GM21825 (cell line): ENCODE measurements around the gene NEO1.

Experiments
- ATAC-seq: cut with Tn5 transposase; IDR thresholded peaks from one replicate; pipeline ENCODE4 v1.9.1; 2021; ENCODE audit warnings: mild to moderate bottlenecking, moderate library complexity; ENCODE audit not compliant: unreplicated experiment

Gene NEO1

DNA sequence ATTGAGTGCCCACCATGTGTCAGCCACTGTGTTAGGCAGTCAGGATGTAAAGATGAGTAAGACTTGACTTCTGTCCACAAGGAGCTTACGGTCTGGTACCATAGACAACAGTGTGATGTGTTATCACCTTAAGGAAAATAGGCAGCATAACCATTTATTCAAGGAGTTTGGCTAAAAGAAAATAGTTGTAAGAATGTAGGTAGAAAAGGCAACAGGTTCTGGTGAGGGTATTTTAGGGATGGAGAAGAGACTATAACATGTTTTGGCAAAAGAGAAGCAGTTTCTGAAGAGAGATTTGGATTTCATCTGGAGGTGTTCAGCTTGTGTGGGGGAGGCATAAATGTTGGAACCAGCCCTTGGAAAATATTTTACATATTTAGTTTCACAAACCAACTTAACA, 194.6 kb downstream of the NEO1 start:
- ATAC-seq: no peak

- no peak for ATAC-seq
Observed at GRCh38 chr15:73247331-73247730, 195.1 kb downstream of the NEO1 start.

GRCh38 chr15:73249499-73249898, 197.2 kb downstream of the NEO1 start:
- no peak for ATAC-seq

GRCh38 chr15:73254598-73254997, 202.3 kb downstream of the NEO1 start:
- ATAC-seq: no peak

GRCh38 chr15:73258271-73259108, 206.2 kb downstream of the NEO1 start:
- no peak for ATAC-seq

DNA sequence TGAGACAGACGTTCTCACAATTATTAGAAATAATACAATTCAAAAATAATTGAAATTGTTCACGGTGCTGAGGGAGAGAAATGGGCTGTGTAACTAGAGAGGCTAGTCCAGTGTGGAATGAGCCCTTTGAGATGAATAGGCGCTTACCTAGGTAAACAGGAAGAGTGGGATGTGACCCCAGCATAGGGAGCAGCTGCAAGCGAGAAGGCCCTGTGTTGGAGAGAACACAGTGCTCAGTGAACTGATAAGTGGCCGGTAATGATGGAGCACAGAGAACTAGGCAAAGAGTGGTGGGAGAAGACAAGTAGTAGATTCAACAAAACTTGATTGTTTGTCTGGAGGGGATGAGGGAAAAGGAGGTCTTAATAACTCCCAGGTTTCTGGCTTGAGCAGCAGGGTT, 212.6 kb downstream of the NEO1 start:
- ATAC-seq: no peak

DNA sequence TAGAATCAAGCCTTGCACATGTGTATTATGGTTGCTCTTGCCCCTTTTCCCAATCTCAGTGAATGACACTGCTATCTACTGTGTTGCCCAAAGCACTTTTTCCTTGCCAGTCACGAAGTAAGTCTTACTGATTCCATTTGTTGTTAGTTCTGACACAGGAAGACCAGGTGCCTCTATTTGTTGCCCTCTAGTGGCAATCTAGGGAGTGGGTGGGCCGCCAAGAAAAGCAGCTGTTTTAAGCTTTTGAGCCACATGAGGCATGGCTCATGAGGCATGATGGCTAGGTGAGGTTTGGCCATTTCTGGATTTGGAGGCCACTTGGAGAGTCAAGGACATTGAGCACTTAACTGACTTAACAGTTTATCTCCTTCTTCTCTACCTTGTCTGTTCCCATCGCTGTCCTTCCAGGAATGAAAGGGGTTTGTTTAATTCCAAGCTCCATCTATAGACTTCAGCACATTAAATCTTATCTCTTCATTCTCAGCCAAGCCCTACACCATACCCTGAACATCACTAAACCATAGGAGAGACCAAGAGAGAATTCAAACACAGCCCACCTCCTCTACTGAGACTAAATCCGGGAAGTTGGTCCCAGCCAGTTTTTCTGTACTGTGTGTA, 213.4 kb downstream of the NEO1 start:
- no peak for ATAC-seq

- ATAC-seq: no peak
Observed at GRCh38 chr15:73268457-73268856, 216.2 kb downstream of the NEO1 start.

GRCh38 chr15:73270366-73271097, 218.3 kb downstream of the NEO1 start:
- no peak for ATAC-seq

DNA sequence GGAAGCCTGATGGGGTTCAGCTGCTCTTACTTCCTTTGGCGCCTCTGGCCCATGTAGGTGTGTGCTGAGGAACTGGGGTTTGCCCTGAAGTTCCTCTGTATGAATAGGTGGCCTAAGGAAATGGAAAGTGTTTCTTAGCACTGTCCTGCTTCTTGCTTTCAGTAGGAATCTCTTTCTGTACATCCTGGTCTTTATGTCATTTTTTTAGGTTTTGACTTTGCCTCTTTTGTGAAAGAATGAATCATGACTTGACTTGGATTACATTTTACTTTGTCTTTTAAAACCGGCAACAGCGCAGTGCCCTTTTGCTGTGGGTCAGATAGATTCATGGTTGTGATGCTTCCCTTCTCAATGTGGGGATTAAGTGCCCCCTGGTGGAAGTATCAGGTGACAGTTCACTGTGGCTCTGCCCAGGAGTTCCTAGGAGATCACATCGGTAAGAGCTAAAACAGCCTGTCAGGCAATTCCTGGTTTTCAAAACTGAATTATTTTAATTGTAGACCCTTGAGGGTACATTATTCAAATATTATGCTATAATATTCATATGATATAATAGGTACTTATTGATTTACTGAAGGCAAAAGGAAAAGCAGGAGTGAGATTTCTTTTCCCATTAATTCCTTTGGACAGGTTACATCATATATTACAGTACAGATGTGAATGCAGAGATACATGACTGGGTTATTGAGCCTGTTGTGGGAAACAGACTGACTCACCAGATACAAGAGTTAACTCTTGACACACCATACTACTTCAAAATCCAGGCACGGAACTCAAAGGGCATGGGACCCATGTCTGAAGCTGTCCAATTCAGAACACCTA, 221.1 kb downstream of the NEO1 start:
- no peak for ATAC-seq

DNA sequence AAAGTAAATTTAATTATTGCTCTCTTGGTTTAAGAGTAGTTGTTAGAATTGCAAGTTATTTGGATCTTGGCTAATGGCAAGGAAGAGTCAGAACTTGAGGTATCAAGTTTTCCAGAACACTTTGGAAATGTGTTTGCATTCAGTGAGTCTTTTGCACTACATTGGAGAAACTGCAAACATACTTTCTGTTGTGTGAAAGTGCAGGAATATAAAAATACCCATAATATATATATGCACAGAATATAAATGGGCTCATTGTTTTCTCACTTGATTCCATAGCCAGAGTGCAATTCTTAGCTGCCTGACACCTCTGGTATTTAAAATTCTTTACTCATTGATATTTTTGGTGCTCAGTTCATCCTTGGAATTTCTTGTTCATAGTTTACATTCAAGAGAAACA, 223.6 kb downstream of the NEO1 start:
- no peak for ATAC-seq

GRCh38 chr15:73282567-73283365, 230.5 kb downstream of the NEO1 start:
- ATAC-seq: no peak

- no peak for ATAC-seq
Observed at GRCh38 chr15:73283366-73283962, 231.2 kb downstream of the NEO1 start.

DNA sequence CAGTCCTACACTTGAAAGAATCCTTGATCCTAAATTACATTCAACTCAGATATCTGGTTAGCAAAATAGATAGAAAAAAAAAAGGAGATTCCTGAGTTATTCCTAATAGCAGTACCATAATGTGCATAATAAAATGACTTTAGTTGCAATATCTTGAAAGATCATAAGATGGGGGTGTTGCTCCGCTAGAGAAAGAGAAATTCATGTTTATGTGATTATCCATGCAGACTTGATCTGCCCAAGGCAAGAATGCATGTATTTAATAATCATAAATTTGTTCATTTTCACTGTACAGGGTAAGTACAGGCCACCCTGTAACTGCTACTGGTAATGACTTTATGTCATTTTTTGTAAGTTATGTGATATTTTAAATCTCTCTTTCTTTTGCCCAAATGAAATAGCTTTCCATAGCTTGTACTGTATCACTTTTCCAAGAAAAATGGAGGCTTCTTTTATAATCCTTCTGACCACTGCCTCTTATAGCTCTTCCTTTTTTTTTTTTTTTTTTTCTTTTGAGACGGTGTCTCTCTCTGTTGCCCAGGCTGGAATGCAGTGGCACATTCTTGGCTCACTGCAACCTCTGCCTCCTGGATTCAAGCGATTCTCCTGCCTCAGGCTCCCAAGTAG, 231.9 kb downstream of the NEO1 start:
- no peak for ATAC-seq

GRCh38 chr15:73286311-73286710, 234.0 kb downstream of the NEO1 start:
- no peak for ATAC-seq

DNA sequence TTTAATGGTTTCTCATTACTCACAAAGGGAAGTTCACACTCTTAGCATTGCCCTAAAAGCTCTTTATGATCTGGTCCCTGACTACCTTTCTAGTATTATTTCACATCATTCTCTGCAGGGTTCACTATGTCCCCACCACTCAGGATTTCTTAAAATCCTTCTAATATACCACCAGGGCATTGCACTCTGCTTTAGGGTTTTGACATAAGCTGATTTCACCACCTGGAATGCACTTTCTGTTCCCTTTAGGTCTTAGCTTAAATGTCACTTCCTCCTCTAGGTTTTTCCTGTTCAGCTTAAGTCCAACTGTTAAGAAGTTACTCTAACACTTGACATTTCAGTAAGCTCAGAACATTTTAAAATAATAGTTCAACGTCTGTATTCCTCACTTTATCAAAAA, 234.8 kb downstream of the NEO1 start:
- no peak for ATAC-seq

GRCh38 chr15:73291441-73291840, 239.2 kb downstream of the NEO1 start:
- no peak for ATAC-seq

- ATAC-seq: no peak
Observed at GRCh38 chr15:73293773-73294172, 241.5 kb downstream of the NEO1 start.

DNA sequence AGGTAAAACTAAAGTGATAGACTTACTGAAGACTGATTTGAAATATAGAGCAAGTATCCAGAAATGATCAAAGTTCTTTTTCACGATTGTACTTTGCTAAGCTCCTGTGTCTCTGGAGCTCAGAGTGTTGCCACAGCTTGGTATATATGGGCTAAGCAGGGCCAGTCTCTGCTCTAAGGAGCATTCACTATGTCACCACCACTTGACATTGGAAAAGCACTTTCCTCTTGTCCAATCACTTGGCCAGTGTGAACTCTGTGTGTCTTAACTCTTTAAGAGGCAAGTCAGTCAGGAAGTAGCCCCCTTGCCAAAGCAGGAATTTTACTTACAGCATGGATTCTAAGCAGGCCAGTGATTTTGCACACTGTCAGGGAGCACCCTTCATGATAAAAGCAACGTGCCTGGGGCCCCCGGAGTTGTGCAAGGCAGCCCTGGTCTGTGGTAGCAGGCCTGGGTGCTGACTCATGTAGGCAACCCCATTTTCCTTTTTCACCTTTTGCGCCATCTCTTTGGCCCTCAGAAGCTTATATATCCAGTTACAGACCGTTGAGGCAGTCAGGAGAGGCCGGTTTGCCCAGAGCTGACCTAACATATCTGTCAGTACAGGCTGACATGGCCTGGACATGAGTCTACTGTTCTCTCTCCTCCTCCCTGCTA, 243.5 kb downstream of the NEO1 start:
- ATAC-seq: no peak
